Loucy (cell line): ENCODE measurements around the gene MGRN1.

ENCODE experiments used
- CTCF ChIP-seq: fragments of 200-600 bp; sonication (generic); conservative IDR thresholded peaks from 2 replicates; pipeline ENCODE4 v1.5.1; 2014; ENCODE audit warnings: mild to moderate bottlenecking, antibody characterized with exemption, low read length
- EZH2phosphoT487 ChIP-seq: fragments of 200-600 bp; IDR thresholded peaks from 2 replicates; pipeline ENCODE4 v1.6.1; 2018; ENCODE audit warnings: antibody characterized with exemption, mild to moderate bottlenecking, moderate library complexity, borderline replicate concordance

- TF ChIP-seq CTCF (no peak), EZH2phosphoT487 (no peak)
These were observed 71.7 kb downstream of the MGRN1 start for GRCh38 chr16:4696172-4696904.
